Small intestine (tissue), 7 donors: ENCODE measurements around the gene STX1A. TPM values are rescaled to one million over a fixed set of nuclear protein-coding genes. Genes with fewer than 3 reads are reported as not detected.

Source experiments
- DNase-seq, 2 donors: peaks; one replicate each; pipeline versions ENCODE4 v3.0.0 to v3.0.0-alpha.2; 2013
- FAIRE-seq: peaks from 2 replicates; lab custom pipeline; 2012; peaks lifted over from hg19 to GRCh38; lab: Jason Lieb, UNC
- H3K27ac ChIP-seq, 3 donors: one replicate each; pipeline ENCODE4 v1.5.1; 2013; ENCODE audit warnings: low read length in 2 of 3, mild to moderate bottlenecking in 2 of 3, control low read depth in 1 of 3, inconsistent platforms in 1 of 3, low read depth in 1 of 3, moderate library complexity in 1 of 3
- H3K27me3 ChIP-seq, 3 donors: one replicate each; pipeline ENCODE4 v1.6.1; 2013; ENCODE audit warnings: low read length in 3 of 3, inconsistent platforms in 1 of 3; ENCODE audit not compliant: control insufficient read depth in 3 of 3, insufficient read depth in 3 of 3
- H3K36me3 ChIP-seq, 3 donors: one replicate each; pipeline ENCODE4 v1.6.1; 2013; ENCODE audit warnings: low read length in 3 of 3, inconsistent platforms in 1 of 3, low read depth in 1 of 3, mild to moderate bottlenecking in 1 of 3, moderate library complexity in 1 of 3; ENCODE audit not compliant: control insufficient read depth in 3 of 3, insufficient read depth in 2 of 3
- H3K4me1 ChIP-seq, 3 donors: one replicate each; pipeline ENCODE4 v1.6.1; 2013; ENCODE audit warnings: low read length in 2 of 3, inconsistent platforms in 1 of 3, low read depth in 1 of 3, mild to moderate bottlenecking in 1 of 3, moderate library complexity in 1 of 3; ENCODE audit not compliant: control insufficient read depth in 3 of 3, insufficient read depth in 2 of 3
- H3K4me3 ChIP-seq, 3 donors: one replicate each; pipeline ENCODE4 v1.5.1; 2013; ENCODE audit warnings: low read length in 3 of 3, control low read depth in 1 of 3, inconsistent platforms in 1 of 3, low read depth in 1 of 3, mild to moderate bottlenecking in 1 of 3, moderate library complexity in 1 of 3
- H3K9me3 ChIP-seq, 2 donors: one replicate each; pipeline ENCODE4 v1.6.1; 2013; ENCODE audit warnings: low read depth in 1 of 2, low read length in 1 of 2; ENCODE audit not compliant: control insufficient read depth in 2 of 2, insufficient read depth in 1 of 2
- WGBS, 3 donors: extraction: QIAGEN DNeasy Blood & Tissue Kit; methylation state at CpG; one replicate each; pipeline ENCODE4 v1.1.7; 2013; 5-methylcytosine and 5-hydroxymethylcytosine counted together
- polyA plus RNA-seq, 4 donors: library from polyadenylated mRNA; stranded (reverse) in 3 of 4; unstranded in 1 of 4; fragments of 200-250 nt in 3 of 4; fragments of 120-200 nt in 1 of 4; gene quantifications; one replicate each; pipeline versions ENCODE4 v1.2.1 to v1.2.3, GENCODE V29; 2013
- donor health status: healthy with polysubstance abuse.
- donor health status: control.
- donor health status: control.
- donor health status: Bipolar disorder and iron deficiency.
- donor health status: healthy.

STX1A gene
- polyA plus RNA-seq, 4 donors: 9.5 to 30.0 (median 14.6) TPM

- DNase-seq (no peak), FAIRE-seq (no peak)
- Histone ChIP-seq H3K4me3 (no peak overlapping the region), H3K36me3 (peaks cover 0 to 85% (median 0%) of the 10 kb centered on the region in 3 donors), H3K27me3 (no peaks in the 10 kb centered on the region), H3K9me3 (no peaks in the 10 kb centered on the region), H3K4me1 (peaks cover 0 to 11% (median 0%) of the 10 kb centered on the region in 3 donors), H3K27ac (no peak overlapping the region)
- 90 to 94% (median 92%) methylated on average over 16 of the region's 16 CpGs for WGBS, 3 donors
Observed at GRCh38 chr7:73708961-73709549, 10.4 kb downstream of the STX1A start.

- FAIRE-seq (no peak), DNase-seq (peak; percentile 50 to 94)
- H3K36me3 ChIP-seq: peaks cover 0 to 83% (median 0%) of the 10 kb centered on the region in 3 donors
- no peaks in the 10 kb centered on the region for H3K27me3 ChIP-seq
- no peaks in the 10 kb centered on the region for H3K9me3 ChIP-seq
- peak overlapping the region in 2 of 3 donors; percentile 25 to 62 for H3K27ac ChIP-seq
- WGBS, 3 donors: 22 to 54% (median 22%) methylated on average over 13 to 15 of the region's 15 CpGs
- H3K4me1 ChIP-seq: peaks cover 0 to 26% (median 0%) of the 10 kb centered on the region in 3 donors
- H3K4me3 ChIP-seq: no peak overlapping the region
Observed at GRCh38 chr7:73707045-73707631, 12.3 kb downstream of the STX1A start.

- Histone ChIP-seq H3K27me3 (no peaks in the 10 kb centered on the region), H3K4me3 (no peak overlapping the region), H3K9me3 (no peaks in the 10 kb centered on the region), H3K4me1 (peaks cover 0 to 34% (median 2%) of the 10 kb centered on the region in 3 donors), H3K36me3 (peaks cover 0 to 83% (median 0%) of the 10 kb centered on the region in 3 donors), H3K27ac (peak overlapping the region in 1 of 3 donors; percentile 62)
- DNase-seq (no peak), FAIRE-seq (no peak)
- 76 to 80% (median 77%) methylated on average over 23 to 25 of the region's 25 CpGs for WGBS, 3 donors
Observed at GRCh38 chr7:73706126-73707044, 13.1 kb downstream of the STX1A start.

- H3K27me3 ChIP-seq: no peaks in the 10 kb centered on the region
- peaks cover 0 to 88% (median 0%) of the 10 kb centered on the region in 3 donors for H3K36me3 ChIP-seq
- H3K9me3 ChIP-seq: no peaks in the 10 kb centered on the region
- no peak overlapping the region for H3K4me3 ChIP-seq
- DNase-seq: no peak
- H3K4me1 ChIP-seq: peaks cover 0 to 34% (median 2%) of the 10 kb centered on the region in 3 donors
- 88 to 90% (median 89%) methylated on average over 10 of the region's 10 CpGs for WGBS, 3 donors
- no peak for FAIRE-seq
- H3K27ac ChIP-seq: no peak overlapping the region
Observed at GRCh38 chr7:73705551-73705920, 13.9 kb downstream of the STX1A start.

GRCh38 chr7:73704640-73705550, 14.6 kb downstream of the STX1A start:
- Histone ChIP-seq H3K36me3 (peaks cover 0 to 92% (median 0%) of the 10 kb centered on the region in 3 donors), H3K4me1 (peaks cover 0 to 38% (median 2%) of the 10 kb centered on the region in 3 donors), H3K4me3 (no peak overlapping the region), H3K27me3 (no peaks in the 10 kb centered on the region), H3K27ac (no peak overlapping the region), H3K9me3 (no peaks in the 10 kb centered on the region)
- 76 to 81% (median 78%) methylated on average over 23 of the region's 23 CpGs for WGBS, 3 donors
- FAIRE-seq (no peak), DNase-seq (no peak)

GRCh38 chr7:73703757-73704639, 15.5 kb downstream of the STX1A start:
- Histone ChIP-seq H3K36me3 (peaks cover 0 to 92% (median 0%) of the 10 kb centered on the region in 3 donors), H3K4me1 (peaks cover 0 to 44% (median 2%) of the 10 kb centered on the region in 3 donors), H3K4me3 (no peak overlapping the region), H3K27me3 (no peaks in the 10 kb centered on the region), H3K9me3 (no peaks in the 10 kb centered on the region), H3K27ac (peak overlapping the region in 2 of 3 donors; percentile 25 to 88)
- no peak for FAIRE-seq
- 27 to 33% (median 30%) methylated on average over 32 to 45 of the region's 45 CpGs for WGBS, 3 donors
- peak; percentile 79 for DNase-seq

- Histone ChIP-seq H3K4me3 (no peak overlapping the region), H3K36me3 (peaks cover 0 to 92% (median 0%) of the 10 kb centered on the region in 3 donors), H3K27ac (peak overlapping the region in 2 of 3 donors; percentile 87 to 88), H3K9me3 (no peaks in the 10 kb centered on the region), H3K27me3 (no peaks in the 10 kb centered on the region), H3K4me1 (peaks cover 0 to 44% (median 2%) of the 10 kb centered on the region in 3 donors)
- DNase-seq (no peak), FAIRE-seq (no peak)
- 76 to 77% (median 76%) methylated on average over 13 of the region's 13 CpGs for WGBS, 3 donors
Observed at GRCh38 chr7:73703225-73703624, 16.2 kb downstream of the STX1A start.
